ENCODE data around the gene MACO1.

MACO1 gene

GRCh38 chr1:25486602-25487001 lies 55.9 kb downstream of the MACO1 start:
- no peaks in the 10 kb centered on the region for H3F3A ChIP-seq (ENCODE audit: insufficient read depth, low read length)
- H2AFZ ChIP-seq (ENCODE audit: low read length), result no peak overlapping the region
- no peaks in the 10 kb centered on the region for H3K9me3 ChIP-seq (ENCODE audit: low read length)
- H3K9me2 ChIP-seq (ENCODE audit: low read depth, low read length), result no peaks in the 10 kb centered on the region
- H3K27me3 ChIP-seq (ENCODE audit: insufficient read depth, low read length), result no peaks in the 10 kb centered on the region
- H3K79me2 ChIP-seq (ENCODE audit: insufficient read depth, low read length), result no peaks in the 10 kb centered on the region
- H3K9ac ChIP-seq (ENCODE audit: low read length), result no peak overlapping the region
- no peak overlapping the region for H3K27ac ChIP-seq (ENCODE audit: low read depth, low read length, poor library complexity, severe bottlenecking)
- TF ChIP-seq EZH2 (IDR thresholded peaks at IDR 0.05; ENCODE audit: borderline replicate concordance, low read length), result no peak
- no peak for TF ChIP-seq CTCF (IDR thresholded peaks at IDR 0.05; ENCODE audit: low read length)
- no peaks in the 10 kb centered on the region for H4K20me1 ChIP-seq (ENCODE audit: insufficient read depth, low read length)
- no peak overlapping the region for H3K4me3 ChIP-seq (ENCODE audit: low read depth, low read length, poor library complexity, severe bottlenecking)
- peaks cover 53% of the 10 kb centered on the region; the same call in 1 of the 2 replicates for H3K36me3 ChIP-seq (ENCODE audit: insufficient read depth, low read length)
- H3K4me2 ChIP-seq (ENCODE audit: low read length), result no peak overlapping the region
- H3K4me1 ChIP-seq (ENCODE audit: insufficient read depth, low read length, severe bottlenecking), result peaks cover 14% of the 10 kb centered on the region

- H3K27me3 ChIP-seq (ENCODE audit: insufficient read depth, low read length), result no peaks in the 10 kb centered on the region
- H4K20me1 ChIP-seq (ENCODE audit: insufficient read depth, low read length), result no peaks in the 10 kb centered on the region
- H3K4me1 ChIP-seq (ENCODE audit: insufficient read depth, low read length, severe bottlenecking), result peaks cover 14% of the 10 kb centered on the region
- no peak overlapping the region for H3K27ac ChIP-seq (ENCODE audit: low read depth, low read length, poor library complexity, severe bottlenecking)
- no peak for TF ChIP-seq EZH2 (IDR thresholded peaks at IDR 0.05; ENCODE audit: borderline replicate concordance, low read length)
- peak; percentile 79 for TF ChIP-seq CTCF (IDR thresholded peaks at IDR 0.05; ENCODE audit: low read length)
- H3K36me3 ChIP-seq (ENCODE audit: insufficient read depth, low read length), result peaks cover 63% of the 10 kb centered on the region; the same call in 1 of the 2 replicates
- H3K9me3 ChIP-seq (ENCODE audit: low read length), result no peaks in the 10 kb centered on the region
- no peaks in the 10 kb centered on the region for H3K79me2 ChIP-seq (ENCODE audit: insufficient read depth, low read length)
- no peaks in the 10 kb centered on the region for H3K9me2 ChIP-seq (ENCODE audit: low read depth, low read length)
- no peak overlapping the region for H3K9ac ChIP-seq (ENCODE audit: low read length)
- H3K4me3 ChIP-seq (ENCODE audit: low read depth, low read length, poor library complexity, severe bottlenecking), result no peak overlapping the region
- H3K4me2 ChIP-seq (ENCODE audit: low read length), result no peak overlapping the region
- H2AFZ ChIP-seq (ENCODE audit: low read length), result no peak overlapping the region
- H3F3A ChIP-seq (ENCODE audit: insufficient read depth, low read length), result no peaks in the 10 kb centered on the region
Measured at GRCh38 chr1:25487628-25488027, 56.9 kb downstream of the MACO1 start.

GRCh38 chr1:25492323-25492722 lies 61.6 kb downstream of the MACO1 start:
- no peaks in the 10 kb centered on the region for H3K79me2 ChIP-seq (ENCODE audit: insufficient read depth, low read length)
- H3F3A ChIP-seq (ENCODE audit: insufficient read depth, low read length), result no peaks in the 10 kb centered on the region
- H3K4me3 ChIP-seq (ENCODE audit: low read depth, low read length, poor library complexity, severe bottlenecking), result no peak overlapping the region
- no peak overlapping the region for H3K27ac ChIP-seq (ENCODE audit: low read depth, low read length, poor library complexity, severe bottlenecking)
- no peaks in the 10 kb centered on the region for H3K4me1 ChIP-seq (ENCODE audit: insufficient read depth, low read length, severe bottlenecking)
- no peaks in the 10 kb centered on the region for H3K9me3 ChIP-seq (ENCODE audit: low read length)
- no peaks in the 10 kb centered on the region for H4K20me1 ChIP-seq (ENCODE audit: insufficient read depth, low read length)
- H3K36me3 ChIP-seq (ENCODE audit: insufficient read depth, low read length), result peaks cover 76% of the 10 kb centered on the region; the same call in 1 of the 2 replicates
- TF ChIP-seq EZH2 (IDR thresholded peaks at IDR 0.05; ENCODE audit: borderline replicate concordance, low read length) (no peak), CTCF (IDR thresholded peaks at IDR 0.05; ENCODE audit: low read length) (no peak)
- no peaks in the 10 kb centered on the region for H3K9me2 ChIP-seq (ENCODE audit: low read depth, low read length)
- H2AFZ ChIP-seq (ENCODE audit: low read length), result no peak overlapping the region
- no peak overlapping the region for H3K4me2 ChIP-seq (ENCODE audit: low read length)
- H3K27me3 ChIP-seq (ENCODE audit: insufficient read depth, low read length), result no peaks in the 10 kb centered on the region
- no peak overlapping the region for H3K9ac ChIP-seq (ENCODE audit: low read length)
